ENCODE data around the gene UBALD1. TPM values are rescaled to one million over a fixed set of nuclear protein-coding genes. Genes with fewer than 3 reads are reported as not detected.

UBALD1 gene
- total RNA-seq, 4 donors from 2014 or later, result 9.3 to 21.4 (median 10.9) TPM

DNA sequence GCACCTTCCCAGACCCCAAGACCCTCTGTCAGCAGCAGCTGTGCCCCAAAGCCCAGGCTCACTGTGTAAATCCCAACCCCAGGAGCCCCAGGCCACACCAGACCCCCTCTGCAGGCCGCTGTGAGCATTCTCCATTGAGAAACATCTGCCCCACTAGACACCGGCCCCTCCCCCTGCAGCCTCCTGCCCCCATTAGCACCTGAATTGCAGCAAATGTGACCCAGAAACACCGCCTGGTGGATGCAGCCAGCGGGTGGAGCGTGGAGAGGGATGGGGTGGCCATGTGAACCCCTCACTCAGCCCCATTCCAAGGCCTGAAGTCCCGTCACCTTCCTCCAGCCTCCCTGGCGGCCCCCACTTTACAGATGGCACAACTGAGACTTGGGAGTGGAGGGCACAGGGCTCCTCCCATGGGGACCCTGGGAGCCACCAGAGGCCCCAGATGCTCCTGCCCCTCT, 2.2 kb downstream of the UBALD1 start:
- H3K9me3 ChIP-seq, result no peaks in the 10 kb centered on the region
- no peak overlapping the region for H3K4me3 ChIP-seq (replicated peaks in 1 of 3)
- H3K36me3 ChIP-seq, result peaks cover 8 to 12% of the 10 kb centered on the region in 2 donors
- H3K27me3 ChIP-seq, result no peaks in the 10 kb centered on the region
- no peak overlapping the region for H3K27ac ChIP-seq
- WGBS, 2 donors, result 93 to 96% methylated on average over 6 to 7 of the region's 7 CpGs
- peaks cover 38 to 55% of the 10 kb centered on the region in 2 donors for H3K4me1 ChIP-seq
- intact Hi-C loops (cut with DNase I), result no loop called here
- TF ChIP-seq, protein P1, sequence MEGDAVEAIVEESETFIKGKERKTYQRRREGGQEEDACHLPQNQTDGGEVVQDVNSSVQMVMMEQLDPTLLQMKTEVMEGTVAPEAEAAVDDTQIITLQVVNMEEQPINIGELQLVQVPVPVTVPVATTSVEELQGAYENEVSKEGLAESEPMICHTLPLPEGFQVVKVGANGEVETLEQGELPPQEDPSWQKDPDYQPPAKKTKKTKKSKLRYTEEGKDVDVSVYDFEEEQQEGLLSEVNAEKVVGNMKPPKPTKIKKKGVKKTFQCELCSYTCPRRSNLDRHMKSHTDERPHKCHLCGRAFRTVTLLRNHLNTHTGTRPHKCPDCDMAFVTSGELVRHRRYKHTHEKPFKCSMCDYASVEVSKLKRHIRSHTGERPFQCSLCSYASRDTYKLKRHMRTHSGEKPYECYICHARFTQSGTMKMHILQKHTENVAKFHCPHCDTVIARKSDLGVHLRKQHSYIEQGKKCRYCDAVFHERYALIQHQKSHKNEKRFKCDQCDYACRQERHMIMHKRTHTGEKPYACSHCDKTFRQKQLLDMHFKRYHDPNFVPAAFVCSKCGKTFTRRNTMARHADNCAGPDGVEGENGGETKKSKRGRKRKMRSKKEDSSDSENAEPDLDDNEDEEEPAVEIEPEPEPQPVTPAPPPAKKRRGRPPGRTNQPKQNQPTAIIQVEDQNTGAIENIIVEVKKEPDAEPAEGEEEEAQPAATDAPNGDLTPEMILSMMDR (IDR thresholded peaks at IDR 0.05), result no peak
- no peak for TF ChIP-seq POLR2A (IDR thresholded peaks at IDR 0.05)
- DNase-seq, result no peak

DNA sequence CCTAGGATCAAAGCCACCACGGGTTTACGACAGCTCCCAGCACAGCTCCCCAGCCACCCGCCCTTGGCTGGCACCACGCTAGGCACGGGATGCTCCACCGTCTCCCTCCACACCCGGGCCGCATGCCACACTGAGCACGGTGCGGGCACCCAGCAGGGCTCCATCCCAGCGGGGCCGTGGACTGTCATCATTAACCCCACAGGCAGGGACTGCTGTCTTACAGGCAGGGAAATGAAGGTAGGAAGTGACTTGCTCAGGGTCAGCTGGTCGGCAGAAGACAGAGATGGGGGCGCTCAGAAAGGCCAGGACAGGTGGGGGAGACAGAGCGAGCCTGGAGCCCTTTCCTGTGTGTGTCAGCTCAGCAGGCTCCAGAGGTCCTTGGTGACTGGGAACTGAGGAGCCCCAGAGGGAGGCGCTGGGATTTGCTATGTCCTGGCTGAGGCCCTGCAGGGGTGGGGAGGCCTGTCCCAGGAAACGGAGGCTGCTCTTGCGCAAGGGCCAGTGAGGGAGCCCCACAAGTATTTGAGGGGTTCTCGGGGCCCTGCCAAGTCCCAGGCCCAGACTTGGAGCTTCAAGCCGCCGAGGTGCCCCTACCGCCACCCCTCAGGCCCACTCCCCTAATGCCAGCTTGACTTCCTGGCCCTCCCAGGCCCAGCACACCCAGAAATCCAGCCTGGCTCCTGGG, 3.2 kb downstream of the UBALD1 start:
- intact Hi-C loops (cut with DNase I), result no loop called here
- Histone ChIP-seq H3K27me3 (no peaks in the 10 kb centered on the region), H3K4me1 (peaks cover 39 to 57% of the 10 kb centered on the region in 2 donors), H3K4me3 (replicated peaks in 1 of 3) (no peak overlapping the region), H3K36me3 (peaks cover 8 to 12% of the 10 kb centered on the region in 2 donors), H3K27ac (no peak overlapping the region), H3K9me3 (no peaks in the 10 kb centered on the region)
- WGBS, 2 donors, result 93 to 95% methylated on average over 10 to 14 of the region's 22 CpGs
- no peak for DNase-seq
- TF ChIP-seq, protein P1 (IDR thresholded peaks at IDR 0.05), result no peak
- TF ChIP-seq POLR2A (IDR thresholded peaks at IDR 0.05), result no peak

DNA sequence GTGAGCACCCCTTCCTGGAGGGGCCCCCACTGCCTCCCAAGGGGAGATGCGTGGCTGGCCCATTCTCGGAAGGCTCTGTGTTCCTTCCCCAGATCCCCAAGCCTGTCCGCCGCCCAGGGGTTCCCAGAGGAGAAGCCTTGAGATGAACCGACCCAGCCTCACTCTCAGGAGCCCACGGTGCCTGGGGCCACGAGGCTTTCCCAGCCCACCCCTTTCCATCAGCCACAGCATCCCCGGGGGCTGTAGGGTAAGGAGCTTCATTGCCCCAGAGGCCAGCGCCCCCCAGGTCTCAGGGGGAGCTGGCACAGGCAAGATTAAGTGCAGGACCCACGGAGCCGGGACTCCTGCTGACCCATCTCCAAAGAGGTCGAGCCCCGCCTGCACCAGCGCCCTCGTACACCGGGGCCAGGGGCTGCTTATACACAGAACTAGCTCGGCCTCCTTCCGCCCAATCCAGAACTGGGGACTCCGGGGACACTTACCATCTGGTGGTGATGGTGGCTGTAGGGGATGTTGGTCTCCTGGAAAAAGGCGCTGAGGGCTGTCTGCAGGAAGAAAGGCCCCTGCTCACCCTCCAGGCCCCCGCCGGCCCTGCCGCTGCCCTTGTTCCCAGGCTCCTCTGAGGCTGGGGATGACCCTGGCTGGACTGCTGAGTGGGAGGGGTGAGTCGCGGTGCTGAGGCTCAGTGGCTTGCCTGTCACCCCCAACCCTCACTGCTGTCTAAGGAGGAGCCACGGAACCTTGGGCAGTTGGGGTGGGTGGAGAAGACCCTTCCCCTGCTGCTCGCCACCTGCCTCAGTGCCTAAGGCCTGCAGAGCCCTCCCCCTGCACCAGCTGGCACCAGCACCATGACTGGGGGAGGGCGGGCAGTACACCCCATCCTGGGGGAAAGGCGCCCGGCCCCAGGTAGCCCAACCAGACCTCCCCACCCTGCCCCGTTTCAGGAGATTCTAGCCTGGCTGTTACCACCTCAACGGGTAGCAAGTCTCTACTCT, 4.4 kb downstream of the UBALD1 start:
- intact Hi-C loops (cut with DNase I), result no loop called here
- DNase-seq, result no peak
- Histone ChIP-seq H3K9me3 (no peaks in the 10 kb centered on the region), H3K36me3 (peaks cover 8 to 12% of the 10 kb centered on the region in 2 donors), H3K27me3 (no peaks in the 10 kb centered on the region), H3K4me3 (replicated peaks in 1 of 3) (no peak overlapping the region), H3K4me1 (peaks cover 33 to 54% of the 10 kb centered on the region in 2 donors), H3K27ac (no peak overlapping the region)
- 80 to 85% methylated on average over 15 to 20 of the region's 32 CpGs for WGBS, 2 donors
- TF ChIP-seq, protein P1 (IDR thresholded peaks at IDR 0.05), result no peak
- no peak for TF ChIP-seq POLR2A (IDR thresholded peaks at IDR 0.05)

DNA sequence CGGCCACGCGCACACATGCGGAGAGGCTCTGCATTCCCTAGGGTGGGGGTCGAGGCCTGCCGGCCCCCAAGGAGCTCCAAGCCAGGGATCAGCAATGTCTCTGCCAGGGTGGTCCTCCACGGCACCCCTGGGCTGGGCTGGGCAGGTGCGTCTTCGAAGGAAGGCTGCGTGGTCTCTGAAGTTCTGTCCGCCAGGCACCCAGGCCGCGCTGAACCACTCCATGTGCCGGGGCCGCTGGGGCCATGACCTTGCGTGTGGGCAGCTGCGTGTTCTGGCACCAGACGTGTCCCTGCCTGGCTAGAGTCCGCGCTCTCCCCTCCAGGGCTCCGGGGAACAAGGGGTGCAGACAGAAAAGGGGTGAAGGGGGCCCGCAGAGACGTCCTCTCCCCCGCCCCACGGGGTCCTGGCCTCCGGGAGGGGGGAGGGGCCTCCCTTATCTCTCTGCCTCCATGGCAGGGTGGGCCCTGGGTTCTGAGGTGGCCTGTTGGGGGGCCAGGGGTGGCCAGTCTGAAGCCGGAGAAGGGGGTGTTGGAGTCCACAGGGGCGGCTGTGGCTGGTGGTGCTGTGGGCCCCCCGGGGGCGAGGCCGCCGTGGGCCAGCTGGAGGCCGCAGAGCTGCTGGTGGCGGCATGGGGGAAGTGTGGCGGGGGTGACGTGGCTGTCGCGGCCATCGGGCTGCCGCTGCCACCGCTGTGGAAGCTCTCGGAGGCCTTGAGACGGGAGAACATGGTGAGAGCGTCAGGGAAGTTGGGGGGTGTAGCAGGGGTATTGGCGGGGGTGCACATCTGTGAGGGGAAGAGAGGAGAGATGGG, 5.3 kb downstream of the UBALD1 start:
- no peak overlapping the region for H3K27ac ChIP-seq
- no peaks in the 10 kb centered on the region for H3K27me3 ChIP-seq
- peaks cover 29 to 49% of the 10 kb centered on the region in 2 donors for H3K4me1 ChIP-seq
- H3K9me3 ChIP-seq, result no peaks in the 10 kb centered on the region
- no peak overlapping the region for H3K4me3 ChIP-seq (replicated peaks in 1 of 3)
- 94% methylated on average over 17 to 26 of the region's 45 CpGs for WGBS, 2 donors
- peaks cover 8 to 12% of the 10 kb centered on the region in 2 donors for H3K36me3 ChIP-seq
- intact Hi-C loops (cut with DNase I), result no loop called here
- TF ChIP-seq, protein P1 (IDR thresholded peaks at IDR 0.05), result no peak
- TF ChIP-seq POLR2A (IDR thresholded peaks at IDR 0.05), result no peak
- no peak for DNase-seq

All from thyroid gland (tissue), 4 donors.